WTC11 (cell line): ENCODE results near the gene AQP5. TPM values are rescaled to one million over a fixed set of nuclear protein-coding genes. Genes with fewer than 3 reads are reported as not detected.

Experiments used
- ATAC-seq: fragments of 200-7000 bp; cut with Tn5 transposase; 2 replicates; pipeline ENCODE4 v1.10.0; 2021; ENCODE audit warnings: mild to moderate bottlenecking, moderate library complexity
- CTCF ChIA-PET: fragments of 300-600 bp; sonication (Branson Sonifier 250); formaldehyde crosslinking; loops from one replicate; lab custom pipeline; 2021; ENCODE audit warnings: antibody characterized with exemption; lab: Charles Lee
- POLR2A ChIA-PET: fragments of 350-600 bp; sonication (Branson Sonifier 250); formaldehyde crosslinking; loops from one replicate; lab custom pipeline; 2021; ENCODE audit warnings: antibody characterized with exemption; lab: Charles Lee
- DNase-seq: peaks from one replicate; pipeline ENCODE4 v3.0.0; 2021; ENCODE audit warnings: low spot score
- H3K27ac Mint-ChIP-seq: 2 replicates; pipeline ENCODE4 v1.8.0; 2021; ENCODE audit warnings: mixed read lengths
- H3K27me3 Mint-ChIP-seq: 2 replicates; pipeline ENCODE4 v1.8.0; 2021; ENCODE audit warnings: low read depth, mild to moderate bottlenecking, moderate library complexity, mixed read lengths
- H3K36me3 Mint-ChIP-seq: 2 replicates; pipeline ENCODE4 v1.8.0; 2021; ENCODE audit warnings: mixed read lengths
- H3K4me1 Mint-ChIP-seq: 2 replicates; pipeline ENCODE4 v1.8.0; 2022; ENCODE audit warnings: mixed read lengths
- H3K4me3 Mint-ChIP-seq: 2 replicates; pipeline ENCODE4 v1.8.0; 2021; ENCODE audit warnings: mild to moderate bottlenecking, moderate library complexity, mixed read lengths
- H3K9me3 Mint-ChIP-seq: 2 replicates; pipeline ENCODE4 v1.8.0; 2021; ENCODE audit warnings: mixed read lengths
- E2F5 ChIP-seq: sonication (generic); formaldehyde crosslinking; IDR thresholded peaks from 2 replicates; pipeline ENCODE4 v1.8.1; 2022; ENCODE audit warnings: mild to moderate bottlenecking, moderate library complexity, missing genetic modification reagents
- ETV6 ChIP-seq: sonication (generic); formaldehyde crosslinking; IDR thresholded peaks from 2 replicates; pipeline ENCODE4 v1.8.1; 2022; ENCODE audit warnings: mild to moderate bottlenecking, missing genetic modification reagents
- FOXK1 ChIP-seq: sonication (generic); formaldehyde crosslinking; IDR thresholded peaks from 2 replicates; pipeline ENCODE4 v1.8.0; 2022; ENCODE audit warnings: mild to moderate bottlenecking, moderate library complexity, missing genetic modification reagents
- FOXP1 ChIP-seq: sonication (generic); formaldehyde crosslinking; IDR thresholded peaks from 2 replicates; pipeline ENCODE4 v1.8.0; 2022; ENCODE audit warnings: missing genetic modification reagents, mild to moderate bottlenecking, moderate library complexity, borderline replicate concordance
- GRHL2 ChIP-seq: fragments of 250-450 bp; sonication (Bioruptor Pico); IDR thresholded peaks from 2 replicates; pipeline ENCODE4 v1.8.0; 2022; ENCODE audit warnings: mild to moderate bottlenecking, moderate library complexity; ENCODE audit not compliant: insufficient replicate concordance, severe bottlenecking
- GTF2I ChIP-seq: fragments of 250-450 bp; sonication (Bioruptor Pico); conservative IDR thresholded peaks from 2 replicates; pipeline ENCODE4 v1.4.0; 2021; ENCODE audit warnings: mild to moderate bottlenecking
- JUN ChIP-seq: sonication (generic); formaldehyde crosslinking; IDR thresholded peaks from 2 replicates; pipeline ENCODE4 v1.8.0; 2023; ENCODE audit warnings: mild to moderate bottlenecking, missing genetic modification reagents
- NFATC4 ChIP-seq: fragments of 250-450 bp; sonication (Bioruptor Pico); IDR thresholded peaks from 2 replicates; pipeline ENCODE4 v1.9.0; 2021; ENCODE audit warnings: mild to moderate bottlenecking
- RORB ChIP-seq: fragments of 250-450 bp; sonication (Bioruptor Pico); IDR thresholded peaks from 2 replicates; pipeline ENCODE4 v1.9.0; 2021; ENCODE audit warnings: mild to moderate bottlenecking
- SMAD4 ChIP-seq: sonication (generic); formaldehyde crosslinking; IDR thresholded peaks from 2 replicates; pipeline ENCODE4 v1.8.0; 2022; ENCODE audit warnings: mild to moderate bottlenecking, missing genetic modification reagents
- SP1 ChIP-seq: sonication (generic); formaldehyde crosslinking; conservative IDR thresholded peaks from 2 replicates; pipeline ENCODE4 v1.8.1; 2022; ENCODE audit warnings: missing genetic modification reagents
- ZBTB21 ChIP-seq: sonication (generic); formaldehyde crosslinking; IDR thresholded peaks from 2 replicates; pipeline ENCODE4 v1.8.1; 2023; ENCODE audit warnings: mild to moderate bottlenecking, missing genetic modification reagents, borderline replicate concordance
- ZNF281 ChIP-seq: sonication (generic); formaldehyde crosslinking; IDR thresholded peaks from 2 replicates; pipeline ENCODE4 v1.8.0; 2023; ENCODE audit warnings: mild to moderate bottlenecking, missing genetic modification reagents
- ZNF396 ChIP-seq: fragments of 250-450 bp; sonication (Bioruptor Pico); IDR thresholded peaks from 2 replicates; pipeline ENCODE4 v1.8.0; 2021; ENCODE audit warnings: mild to moderate bottlenecking, moderate library complexity, borderline replicate concordance
- ZNF532 ChIP-seq: fragments of 250-450 bp; sonication (Bioruptor Pico); IDR thresholded peaks from 2 replicates; pipeline ENCODE4 v1.9.0; 2021; ENCODE audit warnings: mild to moderate bottlenecking, borderline replicate concordance
- total RNA-seq: library from RNA; stranded (reverse); gene quantifications from 3 replicates; pipeline ENCODE4 v1.2.3, GENCODE V29; 2021

Gene AQP5
- total RNA-seq, 1 experiment from 2014 or later, result 2.8 TPM

- POLR2A ChIA-PET, result no interaction called here
- peaks cover 27% of the 10 kb centered on the region for H3K4me1 Mint-ChIP-seq
Observed at GRCh38 chr12:49948866-49949845, 12.5 kb upstream of the AQP5 start.

GRCh38 chr12:49949866-49950265 is 11.8 kb upstream of the AQP5 start:
- POLR2A ChIA-PET, result no interaction called here
- no peaks in the 10 kb centered on the region for H3K9me3 Mint-ChIP-seq
- no peak for DNase-seq
- no peak for TF ChIP-seq JUN (CRISPR knock-in tag)
- TF ChIP-seq ZNF532 (CRISPR knock-in tag), result no peak
- no peak for TF ChIP-seq SP1
- no peak for TF ChIP-seq E2F5 (CRISPR knock-in tag)
- TF ChIP-seq NFATC4 (CRISPR knock-in tag), result no peak
- no peak for TF ChIP-seq FOXK1 (CRISPR knock-in tag)
- no peak for TF ChIP-seq ZNF396 (CRISPR knock-in tag)
- no peak for TF ChIP-seq RORB (CRISPR knock-in tag)
- no peak for TF ChIP-seq GRHL2
- TF ChIP-seq ZBTB21 (CRISPR knock-in tag), result no peak
- TF ChIP-seq SMAD4 (CRISPR knock-in tag), result no peak
- TF ChIP-seq, all 79 proteins: peak for 0
- Mint-ChIP-seq H3K27ac (no peak overlapping the region), H3K27me3 (peaks cover 10% of the 10 kb centered on the region; the same call in 1 of the 2 replicates), H3K4me1 (peaks cover 26% of the 10 kb centered on the region), H3K4me3 (no peak overlapping the region), H3K36me3 (no peaks in the 10 kb centered on the region)
- CTCF ChIA-PET, result interaction anchor here (1.1 to 8.2 kb wide), 6 partner anchors 10 to 162 kb away, joined by 3 to 168 read pairs (median 6); partner anchors contain the start of genes AQP5 and AQP6
- ATAC-seq, result no peak

More at GRCh38 chr12:49948866-49949845, 12.5 kb upstream of the AQP5 start:
- H3K27ac Mint-ChIP-seq, result no peak overlapping the region
- H3K36me3 Mint-ChIP-seq, result no peaks in the 10 kb centered on the region
- no peak for ATAC-seq
- TF ChIP-seq ZNF281 (no peak), FOXP1 (CRISPR knock-in tag) (no peak), GTF2I (CRISPR knock-in tag) (no peak), ETV6 (CRISPR knock-in tag) (no peak), FOXK1 (CRISPR knock-in tag) (no peak)
- no peak overlapping the region for H3K4me3 Mint-ChIP-seq
- H3K27me3 Mint-ChIP-seq, result peaks cover 9% of the 10 kb centered on the region; the same call in 1 of the 2 replicates
- H3K9me3 Mint-ChIP-seq, result no peaks in the 10 kb centered on the region
- DNase-seq, result no peak
- CTCF ChIA-PET, result interaction anchor here (0.6 to 8.2 kb wide), 7 partner anchors 10 to 162 kb away, joined by 3 to 168 read pairs (median 4); partner anchors contain the start of genes AQP5 and AQP6
